ENCODE data around the gene ATN1.
A peak's percentile ranks its signal among the peaks of the same experiment; 100 is the strongest.
"Not testable (repeated sequence)": the region's sequence is repeated elsewhere in the genome, so short reads cannot be mapped to it uniquely, and the experiment has no call there.

ATN1 gene, protein sequence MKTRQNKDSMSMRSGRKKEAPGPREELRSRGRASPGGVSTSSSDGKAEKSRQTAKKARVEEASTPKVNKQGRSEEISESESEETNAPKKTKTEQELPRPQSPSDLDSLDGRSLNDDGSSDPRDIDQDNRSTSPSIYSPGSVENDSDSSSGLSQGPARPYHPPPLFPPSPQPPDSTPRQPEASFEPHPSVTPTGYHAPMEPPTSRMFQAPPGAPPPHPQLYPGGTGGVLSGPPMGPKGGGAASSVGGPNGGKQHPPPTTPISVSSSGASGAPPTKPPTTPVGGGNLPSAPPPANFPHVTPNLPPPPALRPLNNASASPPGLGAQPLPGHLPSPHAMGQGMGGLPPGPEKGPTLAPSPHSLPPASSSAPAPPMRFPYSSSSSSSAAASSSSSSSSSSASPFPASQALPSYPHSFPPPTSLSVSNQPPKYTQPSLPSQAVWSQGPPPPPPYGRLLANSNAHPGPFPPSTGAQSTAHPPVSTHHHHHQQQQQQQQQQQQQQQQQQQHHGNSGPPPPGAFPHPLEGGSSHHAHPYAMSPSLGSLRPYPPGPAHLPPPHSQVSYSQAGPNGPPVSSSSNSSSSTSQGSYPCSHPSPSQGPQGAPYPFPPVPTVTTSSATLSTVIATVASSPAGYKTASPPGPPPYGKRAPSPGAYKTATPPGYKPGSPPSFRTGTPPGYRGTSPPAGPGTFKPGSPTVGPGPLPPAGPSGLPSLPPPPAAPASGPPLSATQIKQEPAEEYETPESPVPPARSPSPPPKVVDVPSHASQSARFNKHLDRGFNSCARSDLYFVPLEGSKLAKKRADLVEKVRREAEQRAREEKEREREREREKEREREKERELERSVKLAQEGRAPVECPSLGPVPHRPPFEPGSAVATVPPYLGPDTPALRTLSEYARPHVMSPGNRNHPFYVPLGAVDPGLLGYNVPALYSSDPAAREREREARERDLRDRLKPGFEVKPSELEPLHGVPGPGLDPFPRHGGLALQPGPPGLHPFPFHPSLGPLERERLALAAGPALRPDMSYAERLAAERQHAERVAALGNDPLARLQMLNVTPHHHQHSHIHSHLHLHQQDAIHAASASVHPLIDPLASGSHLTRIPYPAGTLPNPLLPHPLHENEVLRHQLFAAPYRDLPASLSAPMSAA (N-terminal part only)

DNA sequence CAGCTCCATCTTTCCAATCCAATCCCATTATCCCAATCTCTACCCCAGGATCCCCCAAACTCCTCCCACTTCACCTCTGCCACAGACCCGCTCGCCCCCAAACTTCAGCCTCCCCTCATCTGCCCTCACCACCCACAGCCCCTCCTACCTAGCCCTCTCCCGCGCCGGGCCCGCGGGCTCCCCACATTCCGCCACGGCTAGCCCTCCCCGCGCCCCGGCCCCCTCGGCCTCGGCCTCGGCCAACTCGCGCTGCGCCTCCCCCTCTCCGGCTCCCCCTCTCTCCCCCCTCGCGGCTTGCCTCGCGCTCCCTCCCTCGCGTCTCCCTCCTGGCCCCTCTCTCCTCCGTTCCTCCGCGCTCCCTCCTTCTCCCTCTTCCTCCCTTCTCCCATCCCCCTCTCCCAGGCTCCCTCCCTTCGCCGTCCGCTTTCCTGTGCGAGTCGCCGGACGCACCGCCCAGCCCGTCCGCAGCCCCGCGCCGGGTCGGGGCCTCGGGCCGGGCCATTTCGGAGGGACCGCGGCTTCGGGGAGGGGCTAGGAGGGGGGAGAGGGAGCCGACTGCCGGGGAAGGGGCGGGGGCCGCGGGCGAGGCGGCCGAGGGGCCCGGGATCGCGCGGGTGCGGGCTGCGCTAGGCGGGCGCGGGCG is at the start of gene ATN1:
Gene ATN1 (plus strand): TSS at position 581 of the 643 bp plus-strand sequence. CDS start 6,043 bp downstream, outside the sequence.
- H3K27me3 Mint-ChIP-seq, result no peaks in the 10 kb centered on the region
- peaks cover 82% of the 10 kb centered on the region for H3K4me1 Mint-ChIP-seq
- H3K4me3 Mint-ChIP-seq, result peak within 1 kb of the TSS; percentile 95 to 97
- peak; percentile 56 for ATAC-seq
- peak within 1 kb of the TSS; percentile 96 to 98 for H3K27ac Mint-ChIP-seq
- H3K9me3 Mint-ChIP-seq, result no peaks in the 10 kb centered on the region
- DNase-seq, result peak in 1 of 2 donors; percentile 50

DNA sequence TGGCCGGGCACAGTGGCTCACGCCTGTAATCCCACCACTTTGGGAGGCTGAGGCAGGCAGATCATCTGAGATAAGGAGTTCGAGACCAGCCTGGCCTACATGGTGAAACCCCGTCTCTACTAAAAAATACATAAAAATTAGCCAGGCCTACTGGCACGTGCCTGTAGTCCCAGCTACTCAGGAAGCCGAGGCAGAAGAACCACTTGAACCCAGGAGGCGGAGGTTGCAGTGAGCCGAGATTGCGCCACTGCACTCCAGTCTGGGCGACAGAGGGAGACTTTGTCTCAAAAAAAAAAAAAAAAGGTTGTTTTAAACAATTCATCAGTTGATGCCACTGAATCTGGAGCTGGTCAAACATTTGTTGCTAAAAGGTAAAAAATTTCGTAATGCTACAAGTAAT is 47.9 kb upstream of the ATN1 start:
- H3K27me3 Mint-ChIP-seq, H3K27ac Mint-ChIP-seq, DNase-seq, H3K4me1 Mint-ChIP-seq, H3K9me3 Mint-ChIP-seq, H3K4me3 Mint-ChIP-seq, ATAC-seq: not testable (repeated sequence)

DNA sequence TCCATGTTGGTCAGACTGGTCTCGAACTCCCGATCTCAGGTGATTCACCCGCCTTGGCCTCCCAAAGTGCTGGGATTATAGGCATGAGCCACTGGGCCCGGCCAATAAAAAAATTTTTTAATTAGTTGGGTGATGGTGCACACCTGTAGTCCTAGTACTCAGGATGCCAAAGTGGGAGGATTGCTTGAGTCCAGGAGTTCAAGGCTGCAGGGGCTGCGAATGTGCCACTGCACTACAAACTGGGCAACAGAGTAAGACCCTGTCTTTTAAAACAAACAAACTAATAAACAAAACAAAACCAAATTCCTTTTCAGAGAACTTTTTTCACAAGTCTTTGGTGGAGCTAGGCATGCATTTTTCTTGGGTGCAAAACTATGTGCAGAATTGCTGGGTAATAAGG is 44.5 kb upstream of the ATN1 start:
- DNase-seq (no peak), ATAC-seq (no peak)
- Mint-ChIP-seq H3K4me3 (no peak overlapping the region), H3K4me1 (no peaks in the 10 kb centered on the region), H3K27ac (no peak overlapping the region), H3K9me3 (no peaks in the 10 kb centered on the region), H3K27me3 (no peaks in the 10 kb centered on the region)

DNA sequence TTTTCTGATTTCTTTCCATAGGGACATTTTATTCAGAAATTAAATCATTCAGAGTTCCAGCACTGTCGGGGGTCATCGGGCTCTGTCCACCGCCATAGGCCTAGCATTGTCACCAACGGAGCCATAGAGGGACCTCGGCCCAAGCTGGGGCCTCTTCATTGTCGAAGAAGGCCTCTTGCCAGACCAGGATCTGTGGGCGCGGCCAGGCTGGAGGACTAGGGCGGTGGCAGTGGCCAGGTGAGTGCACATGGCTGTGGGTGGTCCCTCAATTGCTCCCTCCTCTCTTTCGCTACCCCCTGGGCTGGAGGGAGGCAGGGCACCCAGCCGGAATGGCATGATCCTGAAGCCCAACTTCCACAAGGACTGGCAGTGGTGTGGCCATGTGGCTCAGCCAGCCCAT is 44.1 kb upstream of the ATN1 start:
- Mint-ChIP-seq H3K27ac (no peak overlapping the region), H3K4me3 (no peak overlapping the region), H3K4me1 (no peaks in the 10 kb centered on the region), H3K27me3 (no peaks in the 10 kb centered on the region), H3K9me3 (no peaks in the 10 kb centered on the region)
- DNase-seq (no peak), ATAC-seq (no peak)

DNA sequence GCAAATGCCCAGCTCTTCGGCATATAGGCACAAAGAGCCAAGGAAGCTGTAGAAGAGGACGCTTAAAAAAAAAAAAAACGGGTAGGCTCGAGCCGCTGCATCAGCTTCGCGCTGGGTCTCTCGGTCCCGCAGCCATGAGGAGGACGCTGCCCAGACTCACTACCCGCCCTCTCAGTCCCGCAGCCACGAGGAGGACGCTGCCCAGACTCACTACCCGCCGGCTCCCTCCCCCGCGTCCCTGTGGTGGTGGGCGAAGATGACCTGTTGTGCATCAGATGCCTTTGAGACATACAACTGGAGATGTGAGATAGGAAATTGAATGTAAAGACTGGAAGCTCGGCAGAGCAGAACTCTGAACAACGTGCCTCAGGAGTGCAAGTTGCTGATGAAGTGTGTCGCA is 43.2 kb upstream of the ATN1 start:
- DNase-seq (no peak), ATAC-seq (no peak)
- Mint-ChIP-seq H3K27me3 (no peaks in the 10 kb centered on the region), H3K4me3 (no peak overlapping the region), H3K4me1 (no peaks in the 10 kb centered on the region), H3K9me3 (no peaks in the 10 kb centered on the region), H3K27ac (no peak overlapping the region)

DNA sequence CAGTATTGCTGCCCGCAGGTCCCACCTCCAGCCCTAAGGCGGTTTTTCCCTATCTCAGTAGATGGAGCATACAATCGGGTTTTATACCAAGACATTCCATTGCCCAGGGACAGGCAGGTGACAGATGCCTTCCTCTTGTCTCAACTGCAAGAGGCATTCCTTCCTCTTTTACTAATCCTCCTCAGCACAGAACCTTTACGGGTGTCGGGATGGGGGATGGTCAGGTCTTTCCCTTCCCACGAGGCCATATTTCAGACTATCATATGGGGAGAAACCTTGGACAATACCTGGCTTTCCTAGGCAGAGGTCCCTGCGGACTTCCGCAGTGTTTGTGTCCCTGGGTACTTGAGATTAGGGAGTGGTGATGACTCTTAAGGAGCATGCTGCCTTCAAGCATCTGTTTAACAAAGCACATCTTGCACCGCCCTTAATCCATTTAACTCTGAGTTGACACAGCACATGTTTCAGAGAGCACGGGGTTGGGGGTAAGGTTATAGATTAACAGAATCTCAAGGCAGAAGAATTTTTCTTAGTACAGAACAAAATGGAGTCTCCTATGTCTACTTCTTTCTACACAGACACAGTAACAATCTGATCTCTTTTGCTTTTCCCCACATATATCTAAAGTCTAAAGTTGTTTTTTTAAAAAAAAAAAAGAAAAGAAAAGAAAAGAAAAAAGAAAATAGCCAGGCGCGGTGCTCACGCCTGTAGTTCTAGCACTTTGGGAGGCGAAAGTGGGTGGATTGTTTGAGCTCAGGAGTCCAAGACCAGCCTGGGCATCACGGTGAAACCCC is 41.4 kb upstream of the ATN1 start:
- H3K27ac Mint-ChIP-seq, DNase-seq, H3K4me3 Mint-ChIP-seq, ATAC-seq, H3K27me3 Mint-ChIP-seq, H3K9me3 Mint-ChIP-seq: not testable (repeated sequence)
- peaks cover 16% of the 10 kb centered on the region for H3K4me1 Mint-ChIP-seq

DNA sequence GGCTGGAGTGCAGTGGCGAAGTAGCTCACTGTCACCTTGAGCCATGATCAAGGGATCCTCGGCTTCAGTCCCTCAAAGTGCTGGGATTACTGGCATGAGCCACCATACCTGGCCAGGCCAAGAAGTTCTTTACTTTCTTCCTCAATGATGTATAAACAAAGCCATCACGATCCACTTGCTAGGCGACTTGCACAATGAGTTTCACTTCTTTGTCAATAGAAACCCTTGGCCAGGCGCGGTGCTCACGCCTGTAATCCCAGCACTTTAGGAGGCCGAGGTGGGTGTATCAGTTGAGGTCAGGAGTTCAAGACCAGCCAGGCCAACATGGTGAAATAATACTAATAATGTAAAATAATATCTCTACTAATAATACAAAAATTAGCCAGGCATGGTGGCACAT is 40.3 kb upstream of the ATN1 start:
- no peak for ATAC-seq

DNA sequence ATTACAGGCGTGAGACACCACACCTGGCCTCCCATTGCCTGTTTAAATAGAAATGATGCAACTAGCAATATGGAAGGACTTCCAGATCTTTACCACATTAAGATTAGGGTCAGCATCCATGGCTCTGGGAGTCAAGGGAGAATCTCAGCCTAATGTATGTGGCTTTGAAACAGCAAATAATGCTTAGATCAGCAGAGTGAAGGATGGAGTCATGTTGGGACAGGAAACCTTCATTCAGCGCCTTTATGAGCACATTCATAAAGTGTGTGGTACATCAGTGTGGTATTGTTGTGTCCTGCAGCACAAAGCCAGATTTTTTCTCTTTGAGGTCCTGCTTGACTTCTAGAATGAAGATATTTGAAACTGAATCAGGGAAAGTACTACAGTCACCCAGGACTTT is 39.4 kb upstream of the ATN1 start:
- H3K4me1 Mint-ChIP-seq, result peaks cover 30% of the 10 kb centered on the region
- ATAC-seq (no peak), DNase-seq (no peak)
- no peaks in the 10 kb centered on the region for H3K27me3 Mint-ChIP-seq
- H3K9me3 Mint-ChIP-seq, result no peaks in the 10 kb centered on the region
- peak overlapping the region in 1 of 2 donors; percentile 27 for H3K27ac Mint-ChIP-seq
- H3K4me3 Mint-ChIP-seq, result no peak overlapping the region

More for the DNA sequence above, 40.3 kb upstream of the ATN1 start:
- Mint-ChIP-seq H3K4me1 (peaks cover 26% of the 10 kb centered on the region), H3K9me3 (no peaks in the 10 kb centered on the region), H3K27me3 (no peaks in the 10 kb centered on the region), H3K4me3 (no peak overlapping the region), H3K27ac (no peak overlapping the region)
- DNase-seq, result no peak

DNA sequence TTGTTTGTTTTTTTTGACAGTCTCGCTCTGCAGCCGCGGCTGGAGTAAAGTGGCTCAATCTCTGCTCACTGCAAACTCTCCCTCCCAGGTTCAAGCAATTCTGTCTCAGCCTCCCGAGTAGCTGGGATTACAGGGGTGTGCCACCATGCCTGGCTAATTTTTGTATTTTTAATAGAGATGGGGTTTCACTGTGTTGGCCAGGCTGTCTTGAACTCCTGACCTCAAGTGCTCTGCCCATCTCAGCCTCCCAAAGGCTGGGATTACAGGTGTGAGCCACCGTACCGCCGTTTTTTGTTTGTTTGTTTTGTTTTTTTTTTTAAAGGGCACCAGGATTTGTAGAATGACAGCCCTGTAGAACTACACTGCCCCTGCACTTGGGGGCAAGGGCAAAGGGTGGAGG is 39.0 kb upstream of the ATN1 start:
- ATAC-seq, H3K9me3 Mint-ChIP-seq, H3K27ac Mint-ChIP-seq, H3K27me3 Mint-ChIP-seq, DNase-seq, H3K4me3 Mint-ChIP-seq: not testable (repeated sequence)
- H3K4me1 Mint-ChIP-seq, result peaks cover 30% of the 10 kb centered on the region

DNA sequence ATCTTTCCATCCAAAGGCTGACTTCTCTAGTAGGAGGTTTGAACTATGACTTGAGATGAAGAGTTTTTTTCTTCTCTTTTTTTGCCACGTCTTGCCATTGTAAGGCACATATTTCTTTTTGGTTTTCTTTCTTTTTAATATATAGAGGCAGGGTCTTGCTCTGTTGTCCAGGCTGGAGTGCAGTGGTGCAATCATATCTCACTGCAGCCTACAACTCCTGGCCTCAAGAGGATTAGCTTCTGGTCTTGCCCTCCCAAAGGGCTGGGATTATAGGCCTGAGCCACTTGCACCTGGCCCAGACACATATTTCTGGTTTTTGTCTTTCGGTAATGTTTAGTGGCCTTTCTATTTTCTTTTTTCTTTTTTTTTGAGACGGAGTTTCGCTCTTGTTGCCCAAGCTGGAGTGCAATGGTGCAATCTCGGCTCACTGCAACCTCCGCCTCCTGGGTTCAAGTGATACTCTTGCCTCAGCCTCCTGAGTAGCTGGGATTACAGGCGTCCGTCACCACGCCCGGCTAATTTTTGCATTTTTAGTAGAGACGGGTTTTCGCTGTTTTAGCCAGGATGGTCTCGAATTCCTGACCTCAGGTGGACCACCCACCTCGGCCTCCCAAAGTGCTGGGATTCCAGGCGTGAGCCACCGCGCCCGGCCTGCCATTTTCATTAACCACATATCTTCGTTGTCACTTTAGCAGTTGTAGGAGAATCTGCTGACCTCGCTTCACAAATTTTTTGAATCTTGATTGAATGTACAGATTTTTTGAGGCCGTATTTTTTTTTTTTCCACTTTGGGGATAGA is 37.8 kb upstream of the ATN1 start:
- peaks cover 30% of the 10 kb centered on the region for H3K4me1 Mint-ChIP-seq
- peak overlapping the region; percentile 86 to 90 for H3K4me3 Mint-ChIP-seq
- H3K27me3 Mint-ChIP-seq, H3K9me3 Mint-ChIP-seq, ATAC-seq, DNase-seq: not testable (repeated sequence)
- peak overlapping the region in 1 of 2 donors; percentile 98 for H3K27ac Mint-ChIP-seq

DNA sequence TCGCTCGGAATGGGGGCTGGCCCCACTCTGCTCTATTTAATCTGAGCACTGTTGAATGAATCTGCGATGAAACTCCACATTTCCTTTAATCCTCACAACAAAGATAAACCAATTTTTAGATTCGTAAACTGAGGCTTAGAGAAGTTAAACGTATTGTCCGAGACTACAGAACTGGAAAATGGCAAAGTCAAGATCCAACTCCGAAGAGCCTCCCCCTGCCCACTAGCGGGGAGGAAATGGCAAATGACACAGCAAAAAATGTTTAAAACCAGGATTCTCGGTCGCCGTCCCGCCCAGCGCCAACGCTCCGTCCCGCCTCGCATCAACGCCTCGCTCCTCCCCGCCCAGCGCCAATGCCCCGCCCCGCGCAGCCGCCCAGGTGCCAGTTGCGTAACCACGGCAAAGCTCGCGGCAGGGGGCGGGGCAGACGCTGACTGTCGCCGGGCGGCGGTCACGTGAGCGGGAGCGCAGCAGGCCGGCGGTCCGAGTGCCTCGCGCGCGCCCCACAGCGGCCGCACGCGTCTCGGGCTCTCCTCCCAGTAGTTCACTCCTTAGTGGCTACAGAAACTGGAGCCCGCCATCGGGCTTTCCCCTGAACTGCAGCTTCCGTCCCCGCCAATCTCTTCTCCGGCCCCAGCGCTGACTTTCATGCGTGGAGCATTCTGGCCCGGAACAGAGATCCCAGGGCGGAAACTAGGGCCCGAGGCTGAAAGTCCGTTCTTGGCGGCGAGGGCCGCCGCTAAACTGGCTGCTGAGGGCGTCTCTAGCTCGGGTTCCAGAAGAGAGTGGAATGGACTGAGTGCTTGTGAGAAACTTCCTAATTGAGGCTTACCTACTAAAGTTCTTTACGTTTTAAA is 36.7 kb upstream of the ATN1 start:
- Mint-ChIP-seq H3K4me3 (peak overlapping the region; percentile 86 to 90), H3K9me3 (no peaks in the 10 kb centered on the region), H3K4me1 (peaks cover 30% of the 10 kb centered on the region), H3K27ac (peak overlapping the region; percentile 92 to 98), H3K27me3 (no peaks in the 10 kb centered on the region)
- peak; percentile 97 for ATAC-seq
- peak; percentile 99 for DNase-seq

DNA sequence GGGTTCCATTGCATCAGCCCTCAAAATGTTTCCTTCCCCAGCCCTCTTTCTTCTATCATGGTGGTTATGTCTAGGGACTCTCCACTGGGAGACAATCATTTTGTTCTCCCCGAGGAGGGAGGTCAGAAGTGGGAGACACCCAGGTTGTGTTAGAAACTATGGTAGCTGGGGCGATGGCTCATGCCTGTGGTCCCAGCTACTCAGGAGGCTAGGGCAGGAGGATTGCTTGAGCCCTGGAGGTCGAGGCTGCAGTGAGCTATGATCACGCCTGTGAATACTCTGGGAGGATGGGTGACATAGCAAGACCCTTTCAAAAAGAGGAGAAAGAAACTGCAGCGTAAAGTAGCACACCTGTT is 36.1 kb upstream of the ATN1 start:
- DNase-seq, result peak in 1 of 2 donors; percentile 54
- Mint-ChIP-seq H3K9me3 (no peaks in the 10 kb centered on the region), H3K4me3 (peak overlapping the region; percentile 86 to 90), H3K27ac (peak overlapping the region; percentile 92 to 98), H3K27me3 (no peaks in the 10 kb centered on the region), H3K4me1 (peaks cover 30% of the 10 kb centered on the region)
- ATAC-seq, result peak; percentile 39

DNA sequence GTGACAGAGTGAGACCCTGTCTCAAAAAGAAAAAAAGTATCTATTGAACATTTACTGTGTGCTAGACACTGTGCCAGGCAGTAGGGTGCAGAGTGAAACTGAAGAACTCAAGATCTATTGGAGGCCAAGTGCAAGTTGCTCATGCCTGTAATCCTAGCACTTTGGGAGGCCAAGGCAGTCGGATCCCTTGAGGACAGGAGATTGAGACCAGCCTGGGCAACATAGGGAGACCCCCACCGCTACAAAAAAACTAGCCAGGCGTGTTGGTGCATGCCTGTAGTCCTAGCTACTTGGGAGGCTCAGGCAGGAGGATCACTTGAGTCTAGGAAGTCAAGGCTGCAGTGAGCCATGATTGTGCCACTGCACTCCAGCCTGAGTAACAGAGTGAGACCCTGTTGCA is 35.1 kb upstream of the ATN1 start:
- not testable (repeated sequence) for DNase-seq, ATAC-seq, H3K9me3 Mint-ChIP-seq, H3K27me3 Mint-ChIP-seq
- H3K4me3 Mint-ChIP-seq, result peak overlapping the region; percentile 86 to 90
- peak overlapping the region in 1 of 2 donors; percentile 15 for H3K27ac Mint-ChIP-seq
- H3K4me1 Mint-ChIP-seq, result peaks cover 30% of the 10 kb centered on the region

Measured in stimulated activated naive CD8-positive, alpha-beta T cell treated with anti-CD3 and anti-CD28 coated beads, Interleukin-15, amount 100 ng/mL, for 72 hours (primary cell).